Stomach smooth muscle (tissue), 2 donors: Measurements from ENCODE around the gene ESYT1.
A peak's percentile ranks its signal among the peaks of the same experiment; 100 is the strongest.

Experiments used
- H3K27ac ChIP-seq: one replicate; pipeline ENCODE4 v1.7.0; 2013; ENCODE audit warnings: mild to moderate bottlenecking, low read length, inconsistent platforms
- H3K27me3 ChIP-seq, 2 donors: one replicate each; pipeline ENCODE4 v1.7.0; 2013; ENCODE audit warnings: low read length in 2 of 2; ENCODE audit not compliant: insufficient read depth in 2 of 2, control insufficient read depth in 1 of 2
- H3K36me3 ChIP-seq, 2 donors: one replicate each; pipeline ENCODE4 v1.7.0; 2013; ENCODE audit warnings: low read length in 2 of 2; ENCODE audit not compliant: control insufficient read depth in 2 of 2, insufficient read depth in 2 of 2
- H3K4me1 ChIP-seq: one replicate; pipeline ENCODE4 v1.7.0; 2013; ENCODE audit warnings: low read length; ENCODE audit not compliant: control insufficient read depth, insufficient read depth
- H3K4me3 ChIP-seq, 2 donors: one replicate each; pipeline ENCODE4 v1.7.0; 2013; ENCODE audit warnings: low read length in 2 of 2
- H3K9ac ChIP-seq, 2 donors: one replicate each; pipeline ENCODE4 v1.7.0; 2013; ENCODE audit warnings: low read length in 2 of 2, mild to moderate bottlenecking in 1 of 2
- H3K9me3 ChIP-seq, 2 donors: one replicate each; pipeline ENCODE4 v1.7.0; 2013; ENCODE audit warnings: low read length in 2 of 2; ENCODE audit not compliant: control insufficient read depth in 2 of 2
- donor health status: healthy.
- donor health status: Pancreatic carcinoma.

Gene ESYT1, protein sequence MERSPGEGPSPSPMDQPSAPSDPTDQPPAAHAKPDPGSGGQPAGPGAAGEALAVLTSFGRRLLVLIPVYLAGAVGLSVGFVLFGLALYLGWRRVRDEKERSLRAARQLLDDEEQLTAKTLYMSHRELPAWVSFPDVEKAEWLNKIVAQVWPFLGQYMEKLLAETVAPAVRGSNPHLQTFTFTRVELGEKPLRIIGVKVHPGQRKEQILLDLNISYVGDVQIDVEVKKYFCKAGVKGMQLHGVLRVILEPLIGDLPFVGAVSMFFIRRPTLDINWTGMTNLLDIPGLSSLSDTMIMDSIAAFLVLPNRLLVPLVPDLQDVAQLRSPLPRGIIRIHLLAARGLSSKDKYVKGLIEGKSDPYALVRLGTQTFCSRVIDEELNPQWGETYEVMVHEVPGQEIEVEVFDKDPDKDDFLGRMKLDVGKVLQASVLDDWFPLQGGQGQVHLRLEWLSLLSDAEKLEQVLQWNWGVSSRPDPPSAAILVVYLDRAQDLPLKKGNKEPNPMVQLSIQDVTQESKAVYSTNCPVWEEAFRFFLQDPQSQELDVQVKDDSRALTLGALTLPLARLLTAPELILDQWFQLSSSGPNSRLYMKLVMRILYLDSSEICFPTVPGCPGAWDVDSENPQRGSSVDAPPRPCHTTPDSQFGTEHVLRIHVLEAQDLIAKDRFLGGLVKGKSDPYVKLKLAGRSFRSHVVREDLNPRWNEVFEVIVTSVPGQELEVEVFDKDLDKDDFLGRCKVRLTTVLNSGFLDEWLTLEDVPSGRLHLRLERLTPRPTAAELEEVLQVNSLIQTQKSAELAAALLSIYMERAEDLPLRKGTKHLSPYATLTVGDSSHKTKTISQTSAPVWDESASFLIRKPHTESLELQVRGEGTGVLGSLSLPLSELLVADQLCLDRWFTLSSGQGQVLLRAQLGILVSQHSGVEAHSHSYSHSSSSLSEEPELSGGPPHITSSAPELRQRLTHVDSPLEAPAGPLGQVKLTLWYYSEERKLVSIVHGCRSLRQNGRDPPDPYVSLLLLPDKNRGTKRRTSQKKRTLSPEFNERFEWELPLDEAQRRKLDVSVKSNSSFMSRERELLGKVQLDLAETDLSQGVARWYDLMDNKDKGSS

DNA sequence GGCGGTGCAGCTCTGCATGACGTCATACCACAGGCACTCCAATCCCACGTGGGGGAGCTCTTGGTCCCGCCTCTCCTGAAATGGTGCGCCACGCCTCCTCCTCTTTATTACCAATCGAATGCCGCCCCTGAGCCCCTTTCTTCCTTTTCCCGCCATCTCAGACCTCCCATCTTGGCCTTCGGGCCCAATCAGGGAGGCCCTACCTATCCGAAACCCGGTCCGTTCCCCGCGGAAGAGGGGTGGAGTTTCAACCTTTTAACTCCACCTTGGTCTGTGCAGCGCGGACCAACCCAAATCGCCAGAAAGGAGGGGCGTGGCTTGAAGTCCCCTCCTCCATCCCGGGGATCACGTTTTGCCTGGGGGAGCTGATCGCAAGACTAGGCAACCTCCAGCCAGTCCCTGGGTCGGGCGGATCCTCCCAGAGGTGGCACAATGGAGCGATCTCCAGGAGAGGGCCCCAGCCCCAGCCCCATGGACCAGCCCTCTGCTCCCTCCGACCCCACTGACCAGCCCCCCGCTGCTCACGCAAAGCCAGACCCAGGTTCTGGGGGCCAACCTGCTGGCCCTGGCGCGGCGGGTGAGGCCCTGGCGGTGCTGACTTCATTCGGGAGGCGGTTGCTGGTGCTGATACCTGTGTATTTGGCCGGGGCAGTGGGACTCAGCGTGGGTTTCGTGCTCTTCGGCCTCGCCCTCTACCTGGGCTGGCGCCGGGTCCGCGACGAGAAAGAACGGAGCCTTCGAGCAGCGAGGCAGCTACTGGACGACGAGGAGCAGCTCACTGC is at the start of gene ESYT1:
ESYT1 (plus strand) TSS at position 380 of the 782 bp plus-strand sequence; CDS start at position 433, 53 bp downstream.
- H3K9me3 ChIP-seq: no peaks in the 10 kb centered on the region
- H3K27ac ChIP-seq: peak within 1 kb of the TSS; percentile 83
- H3K4me1 ChIP-seq: peaks cover 46% of the 10 kb centered on the region
- no peaks in the 10 kb centered on the region for H3K27me3 ChIP-seq
- H3K9ac ChIP-seq: peak within 1 kb of the TSS; percentile 80 to 92
- H3K4me3 ChIP-seq: peak within 1 kb of the TSS; percentile 94 to 95
- H3K36me3 ChIP-seq: peaks cover 21 to 28% of the 10 kb centered on the region in 2 donors

DNA sequence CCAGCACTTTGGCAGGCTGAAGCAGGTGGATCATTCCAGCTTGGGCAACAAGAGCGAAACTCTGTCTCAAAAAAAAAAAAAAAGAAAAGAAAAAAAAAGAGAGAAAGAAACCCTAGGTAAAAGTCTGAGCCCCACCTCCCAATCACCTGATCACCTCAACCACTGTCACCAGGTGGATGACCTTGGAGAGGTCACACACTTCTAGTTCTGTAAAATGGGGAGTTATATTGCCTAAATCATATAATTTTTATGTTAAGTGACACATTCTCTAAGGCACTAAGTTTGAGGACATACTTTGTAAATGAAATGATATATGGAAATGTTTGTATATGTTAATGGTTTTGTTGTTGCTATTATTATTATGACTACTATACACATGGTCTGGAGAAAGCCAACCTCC is 49.6 kb upstream of the ESYT1 start:
- Histone ChIP-seq H3K9ac (no peak overlapping the region), H3K4me3 (peak overlapping the region; percentile 74 to 86)

DNA sequence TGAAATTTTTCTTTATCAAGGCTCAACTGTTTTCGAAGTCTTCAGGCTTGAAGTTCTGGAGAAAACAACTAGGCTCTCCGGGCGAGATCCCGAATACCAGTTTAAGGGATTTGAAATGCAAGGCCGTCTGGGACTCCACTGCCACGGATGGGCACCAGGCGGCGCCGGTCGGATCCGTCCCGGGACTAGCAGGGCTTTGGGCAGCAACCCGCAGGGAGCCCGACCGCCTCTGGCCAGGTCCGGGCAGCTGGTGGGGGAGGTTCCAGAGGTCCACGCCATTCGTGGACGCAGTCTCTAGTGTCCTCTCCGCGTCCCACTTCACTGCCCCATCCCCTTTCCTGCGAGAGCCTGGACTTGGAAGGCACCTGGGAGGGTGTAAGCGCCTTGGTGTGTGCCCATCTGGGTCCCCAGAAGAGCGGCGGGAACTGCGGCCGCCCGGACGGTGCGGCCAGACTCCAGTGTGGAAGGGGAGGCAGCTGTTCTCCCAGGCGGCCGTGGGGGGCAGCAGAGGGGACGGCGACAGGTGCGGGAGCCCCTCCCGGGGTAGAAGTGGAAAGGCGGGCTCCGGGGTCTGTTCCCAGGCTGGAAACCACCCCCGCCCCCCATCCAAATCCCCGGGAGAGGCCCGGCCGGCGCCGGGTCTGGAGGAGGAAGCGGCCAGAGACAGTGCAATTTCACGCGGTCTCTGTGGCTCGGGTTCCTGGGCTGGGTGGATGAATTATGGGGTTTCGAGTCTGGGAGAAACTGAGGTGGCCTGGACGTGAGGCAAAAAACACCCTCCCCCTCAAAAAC is 48.9 kb upstream of the ESYT1 start:
- Histone ChIP-seq H3K27me3 (peaks cover 11 to 21% of the 10 kb centered on the region in 2 donors), H3K4me3 (peak overlapping the region; percentile 74 to 86), H3K9ac (peak overlapping the region; percentile 21 to 35), H3K36me3 (no peaks in the 10 kb centered on the region), H3K27ac (no peak overlapping the region), H3K9me3 (no peaks in the 10 kb centered on the region), H3K4me1 (peaks cover 16% of the 10 kb centered on the region)

More for the DNA sequence above, 49.6 kb upstream of the ESYT1 start:
- Histone ChIP-seq H3K9me3 (no peaks in the 10 kb centered on the region), H3K27ac (no peak overlapping the region), H3K36me3 (no peaks in the 10 kb centered on the region), H3K4me1 (peaks cover 16% of the 10 kb centered on the region), H3K27me3 (peaks cover 11 to 21% of the 10 kb centered on the region in 2 donors)

DNA sequence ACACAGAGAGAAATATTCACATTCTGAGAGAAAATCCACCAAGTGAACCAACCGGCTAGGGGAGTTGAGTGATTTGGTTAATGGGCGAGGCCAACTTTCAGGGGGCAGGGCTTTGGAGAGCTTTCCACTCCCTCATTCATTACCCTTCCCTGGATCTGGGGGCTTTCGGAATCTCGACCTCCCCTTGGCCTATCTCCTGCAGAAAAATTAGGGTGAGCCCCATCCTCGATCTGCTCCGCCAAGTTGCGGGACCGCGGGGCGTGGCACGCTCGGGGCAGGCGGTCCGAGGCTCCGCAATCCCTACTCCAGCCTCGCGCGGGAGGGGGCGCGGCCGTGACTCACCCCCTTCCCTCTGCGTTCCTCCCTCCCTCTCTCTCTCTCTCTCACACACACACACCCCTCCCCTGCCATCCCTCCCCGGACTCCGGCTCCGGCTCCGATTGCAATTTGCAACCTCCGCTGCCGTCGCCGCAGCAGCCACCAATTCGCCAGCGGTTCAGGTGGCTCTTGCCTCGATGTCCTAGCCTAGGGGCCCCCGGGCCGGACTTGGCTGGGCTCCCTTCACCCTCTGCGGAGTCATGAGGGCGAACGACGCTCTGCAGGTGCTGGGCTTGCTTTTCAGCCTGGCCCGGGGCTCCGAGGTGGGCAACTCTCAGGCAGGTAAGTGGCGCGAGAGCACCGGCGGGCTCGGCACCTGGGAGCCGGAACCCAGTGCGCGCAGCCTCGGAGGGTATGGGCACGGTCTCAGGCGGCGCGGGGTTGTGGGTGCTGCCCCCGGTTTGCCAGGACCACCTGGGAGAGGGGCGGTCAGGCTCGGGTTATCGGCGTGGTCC is 48.1 kb upstream of the ESYT1 start, which contains the start of gene ERBB3:
ERBB3 (plus strand) TSS at position 443 of the 833 bp plus-strand sequence; CDS start at position 579, 136 bp downstream.
- H3K36me3 ChIP-seq: no peaks in the 10 kb centered on the region
- peaks cover 11 to 21% of the 10 kb centered on the region in 2 donors for H3K27me3 ChIP-seq
- H3K27ac ChIP-seq: no peak within 1 kb of the TSS
- H3K4me1 ChIP-seq: peaks cover 16% of the 10 kb centered on the region
- H3K9me3 ChIP-seq: no peaks in the 10 kb centered on the region
- peak within 1 kb of the TSS; percentile 35 to 47 for H3K9ac ChIP-seq
- peak within 1 kb of the TSS; percentile 74 to 86 for H3K4me3 ChIP-seq

DNA sequence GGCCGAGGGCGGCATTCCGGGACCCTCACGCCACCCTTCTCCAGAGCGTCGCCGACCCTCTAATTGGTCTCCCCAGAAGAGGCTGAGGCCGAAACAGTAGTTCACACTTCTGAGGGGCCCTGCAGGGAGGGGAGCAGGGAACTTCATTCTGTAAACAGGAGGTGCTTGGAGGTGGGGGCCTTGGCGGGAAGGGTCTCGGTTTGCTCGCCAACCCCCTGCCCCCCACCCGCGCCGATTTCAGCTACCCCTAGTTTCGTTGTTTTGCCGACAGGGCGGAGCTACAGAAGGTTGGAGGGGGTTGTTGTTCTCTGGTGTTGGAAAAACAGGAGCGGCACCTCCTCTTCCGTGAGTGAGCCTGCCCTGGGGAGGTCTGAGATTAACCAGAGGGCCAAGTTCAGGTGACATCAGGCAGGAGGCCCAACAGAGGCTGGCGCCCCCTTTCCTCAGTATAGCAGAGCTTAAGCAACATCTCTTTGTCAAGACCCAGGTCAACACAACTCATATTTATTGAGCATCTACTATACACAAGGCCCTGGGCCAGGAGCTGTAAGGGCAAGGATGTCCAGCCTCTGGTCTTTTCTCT is 47.4 kb upstream of the ESYT1 start:
- Histone ChIP-seq H3K9ac (peak overlapping the region in 1 of 2 donors; percentile 47), H3K36me3 (no peaks in the 10 kb centered on the region), H3K4me1 (peaks cover 16% of the 10 kb centered on the region), H3K9me3 (no peaks in the 10 kb centered on the region), H3K27me3 (peaks cover 11 to 21% of the 10 kb centered on the region in 2 donors), H3K27ac (no peak overlapping the region), H3K4me3 (peak overlapping the region; percentile 74 to 86)

DNA sequence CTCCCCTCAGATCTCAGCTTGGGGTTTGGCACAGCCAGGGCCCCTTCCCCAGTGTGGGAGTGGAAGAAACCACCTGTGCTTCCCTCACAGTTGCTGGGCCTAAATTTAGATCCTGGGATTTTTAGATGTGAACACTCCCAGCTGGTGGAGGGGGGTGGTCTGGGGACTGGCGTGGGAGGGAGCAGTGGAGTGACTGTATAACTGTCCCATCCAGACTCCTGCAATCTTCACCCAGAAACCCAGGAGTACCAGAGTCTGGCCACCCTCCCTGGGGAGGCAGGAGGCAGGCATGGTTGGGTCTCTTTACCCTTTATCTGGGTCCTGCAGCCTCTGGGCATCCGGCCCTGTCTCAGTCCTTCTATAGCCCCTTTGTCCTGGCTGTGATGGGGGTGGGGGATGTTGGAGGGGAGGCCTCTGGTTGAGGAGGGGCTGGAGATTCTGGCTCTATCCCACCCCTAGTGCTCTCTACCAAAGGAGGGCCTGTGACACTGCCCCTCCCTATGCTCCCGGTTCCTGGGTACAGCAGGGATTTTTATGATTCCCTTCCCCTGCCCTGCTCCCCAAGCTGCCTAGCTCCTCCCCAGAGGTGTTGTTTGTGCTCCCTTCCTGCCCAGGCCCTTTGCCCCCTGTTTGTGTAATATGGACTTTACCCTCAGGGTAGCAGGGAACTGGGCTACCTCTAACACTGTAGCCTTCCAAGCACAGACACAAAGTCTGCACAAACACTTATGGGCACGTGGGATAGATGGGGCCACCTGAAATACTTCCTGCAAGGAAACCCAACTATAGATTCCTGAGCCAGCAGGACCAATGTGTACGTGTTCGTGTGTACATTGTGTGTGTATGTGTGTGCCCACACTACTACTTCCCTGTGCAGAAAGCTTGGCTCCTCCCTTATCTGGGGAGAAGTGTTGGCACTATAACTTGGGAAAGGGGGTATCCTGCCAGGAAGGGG is 46.4 kb upstream of the ESYT1 start:
- no peak overlapping the region for H3K27ac ChIP-seq
- H3K9me3 ChIP-seq: no peaks in the 10 kb centered on the region
- no peaks in the 10 kb centered on the region for H3K36me3 ChIP-seq
- peak overlapping the region in 1 of 2 donors; percentile 29 for H3K4me3 ChIP-seq
- peaks cover 11 to 21% of the 10 kb centered on the region in 2 donors for H3K27me3 ChIP-seq
- no peak overlapping the region for H3K9ac ChIP-seq
- peaks cover 16% of the 10 kb centered on the region for H3K4me1 ChIP-seq

DNA sequence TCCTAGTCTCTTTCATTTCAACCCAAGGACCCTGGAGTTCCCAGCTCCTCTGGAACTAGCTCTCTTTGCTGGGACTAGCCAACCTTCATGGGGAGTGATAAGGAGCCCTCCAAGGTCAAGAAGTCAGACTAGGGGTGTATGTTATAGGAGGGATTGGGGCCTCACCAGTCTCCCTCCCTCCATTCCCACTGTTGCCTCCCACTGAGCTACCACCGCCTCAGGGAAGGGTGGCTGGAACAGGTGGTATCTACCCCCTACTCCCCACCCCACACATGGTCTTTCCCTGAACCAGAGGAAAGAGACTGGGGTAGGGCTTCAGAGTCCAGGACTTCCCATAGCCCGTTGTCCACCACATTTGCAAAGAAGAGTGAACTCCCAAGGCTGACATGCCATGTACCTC is 45.7 kb upstream of the ESYT1 start:
- no peak overlapping the region for H3K9ac ChIP-seq

DNA sequence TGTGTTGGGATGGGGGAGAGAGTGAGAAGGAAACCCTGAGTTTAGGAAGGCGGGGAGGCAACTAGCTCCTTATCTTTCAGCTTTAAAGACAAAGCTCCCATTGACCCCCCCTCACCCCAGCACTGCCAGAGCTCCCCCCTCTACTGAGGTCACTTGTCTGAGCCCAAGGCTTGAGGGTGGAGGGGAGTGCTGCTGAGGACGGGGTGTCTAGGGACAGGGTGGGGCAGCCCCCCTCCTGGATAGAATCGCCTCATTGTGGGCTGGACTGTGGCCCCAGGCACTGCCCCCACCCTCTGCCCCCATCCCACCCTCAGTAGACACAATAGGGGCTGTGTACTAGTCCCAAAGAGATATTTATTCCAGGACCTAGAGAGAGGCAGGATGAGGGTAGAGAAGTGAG is 45.1 kb upstream of the ESYT1 start:
- Histone ChIP-seq H3K4me3 (no peak overlapping the region), H3K9ac (no peak overlapping the region), H3K27me3 (peaks cover 11 to 21% of the 10 kb centered on the region in 2 donors), H3K9me3 (no peaks in the 10 kb centered on the region), H3K27ac (no peak overlapping the region), H3K4me1 (peaks cover 16% of the 10 kb centered on the region), H3K36me3 (no peaks in the 10 kb centered on the region)

More for the DNA sequence above, 45.7 kb upstream of the ESYT1 start:
- Histone ChIP-seq H3K36me3 (no peaks in the 10 kb centered on the region), H3K27me3 (peaks cover 11 to 21% of the 10 kb centered on the region in 2 donors), H3K4me1 (peaks cover 16% of the 10 kb centered on the region), H3K9me3 (no peaks in the 10 kb centered on the region), H3K4me3 (peak overlapping the region in 1 of 2 donors; percentile 15), H3K27ac (no peak overlapping the region)
